ENCODE data around the gene MAST4.

DNA sequence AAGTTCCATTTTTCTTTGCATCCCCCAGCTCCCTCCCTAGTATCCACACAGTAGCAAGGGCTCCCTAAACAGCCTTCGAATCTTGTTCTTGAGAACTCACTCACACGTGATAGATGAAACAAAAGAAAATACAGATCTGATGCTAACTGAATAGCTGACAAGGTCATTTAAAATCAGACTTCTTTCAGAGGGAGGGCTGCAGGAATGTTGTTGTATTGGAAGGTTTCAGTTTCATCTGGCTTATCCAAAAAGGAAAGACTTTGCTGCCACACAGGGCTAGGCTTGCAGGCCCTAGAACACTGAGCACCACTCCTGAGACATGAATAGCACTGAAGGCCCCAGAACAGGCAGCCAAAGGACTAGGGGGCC, 597.2 kb downstream of the MAST4 start:
- TF ChIP-seq MAFK (conservative IDR thresholded peaks at IDR 0.05 in 1 of 2, IDR thresholded peaks at IDR 0.05 in 1 of 2; ENCODE audit: low read length in 2 of 2) (no peak), ZFX (CRISPR knock-in tag; IDR thresholded peaks at IDR 0.05; ENCODE audit: low read depth) (no peak), PRMT3 (CRISPR knock-in tag; IDR thresholded peaks at IDR 0.05; ENCODE audit: borderline replicate concordance, low read depth) (no peak), POLR2A (IDR thresholded peaks at IDR 0.05; ENCODE audit: insufficient read depth in 1 of 2, low read depth in 2 of 2, low read length in 2 of 2) (no peak)
- TF ChIP-seq, protein P1, sequence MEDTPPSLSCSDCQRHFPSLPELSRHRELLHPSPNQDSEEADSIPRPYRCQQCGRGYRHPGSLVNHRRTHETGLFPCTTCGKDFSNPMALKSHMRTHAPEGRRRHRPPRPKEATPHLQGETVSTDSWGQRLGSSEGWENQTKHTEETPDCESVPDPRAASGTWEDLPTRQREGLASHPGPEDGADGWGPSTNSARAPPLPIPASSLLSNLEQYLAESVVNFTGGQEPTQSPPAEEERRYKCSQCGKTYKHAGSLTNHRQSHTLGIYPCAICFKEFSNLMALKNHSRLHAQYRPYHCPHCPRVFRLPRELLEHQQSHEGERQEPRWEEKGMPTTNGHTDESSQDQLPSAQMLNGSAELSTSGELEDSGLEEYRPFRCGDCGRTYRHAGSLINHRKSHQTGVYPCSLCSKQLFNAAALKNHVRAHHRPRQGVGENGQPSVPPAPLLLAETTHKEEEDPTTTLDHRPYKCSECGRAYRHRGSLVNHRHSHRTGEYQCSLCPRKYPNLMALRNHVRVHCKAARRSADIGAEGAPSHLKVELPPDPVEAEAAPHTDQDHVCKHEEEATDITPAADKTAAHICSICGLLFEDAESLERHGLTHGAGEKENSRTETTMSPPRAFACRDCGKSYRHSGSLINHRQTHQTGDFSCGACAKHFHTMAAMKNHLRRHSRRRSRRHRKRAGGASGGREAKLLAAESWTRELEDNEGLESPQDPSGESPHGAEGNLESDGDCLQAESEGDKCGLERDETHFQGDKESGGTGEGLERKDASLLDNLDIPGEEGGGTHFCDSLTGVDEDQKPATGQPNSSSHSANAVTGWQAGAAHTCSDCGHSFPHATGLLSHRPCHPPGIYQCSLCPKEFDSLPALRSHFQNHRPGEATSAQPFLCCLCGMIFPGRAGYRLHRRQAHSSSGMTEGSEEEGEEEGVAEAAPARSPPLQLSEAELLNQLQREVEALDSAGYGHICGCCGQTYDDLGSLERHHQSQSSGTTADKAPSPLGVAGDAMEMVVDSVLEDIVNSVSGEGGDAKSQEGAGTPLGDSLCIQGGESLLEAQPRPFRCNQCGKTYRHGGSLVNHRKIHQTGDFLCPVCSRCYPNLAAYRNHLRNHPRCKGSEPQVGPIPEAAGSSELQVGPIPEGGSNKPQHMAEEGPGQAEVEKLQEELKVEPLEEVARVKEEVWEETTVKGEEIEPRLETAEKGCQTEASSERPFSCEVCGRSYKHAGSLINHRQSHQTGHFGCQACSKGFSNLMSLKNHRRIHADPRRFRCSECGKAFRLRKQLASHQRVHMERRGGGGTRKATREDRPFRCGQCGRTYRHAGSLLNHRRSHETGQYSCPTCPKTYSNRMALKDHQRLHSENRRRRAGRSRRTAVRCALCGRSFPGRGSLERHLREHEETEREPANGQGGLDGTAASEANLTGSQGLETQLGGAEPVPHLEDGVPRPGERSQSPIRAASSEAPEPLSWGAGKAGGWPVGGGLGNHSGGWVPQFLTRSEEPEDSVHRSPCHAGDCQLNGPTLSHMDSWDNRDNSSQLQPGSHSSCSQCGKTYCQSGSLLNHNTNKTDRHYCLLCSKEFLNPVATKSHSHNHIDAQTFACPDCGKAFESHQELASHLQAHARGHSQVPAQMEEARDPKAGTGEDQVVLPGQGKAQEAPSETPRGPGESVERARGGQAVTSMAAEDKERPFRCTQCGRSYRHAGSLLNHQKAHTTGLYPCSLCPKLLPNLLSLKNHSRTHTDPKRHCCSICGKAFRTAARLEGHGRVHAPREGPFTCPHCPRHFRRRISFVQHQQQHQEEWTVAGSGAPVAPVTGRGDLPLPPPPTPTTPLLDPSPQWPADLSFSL (CRISPR knock-in tag; IDR thresholded peaks at IDR 0.05): no peak

Measured in HepG2 (cell line).